Activated CD8-positive, alpha-beta memory T cell treated with anti-CD3 and anti-CD28 coated beads for 36 hours (primary cell): Measurements from ENCODE around the gene CDHR3. TPM values are rescaled to one million over a fixed set of nuclear protein-coding genes. Genes with fewer than 3 reads are reported as not detected.

Experiments used
- CTCF ChIA-PET: fragments of 350-600 bp; sonication (Branson Sonifier 250); formaldehyde crosslinking; loops from one replicate; lab custom pipeline; 2021; ENCODE audit warnings: antibody characterized with exemption; lab: Charles Lee
- POLR2A ChIA-PET: fragments of 350-600 bp; sonication (Branson Sonifier 250); formaldehyde crosslinking; loops from one replicate; lab custom pipeline; 2021; ENCODE audit warnings: antibody characterized with exemption; lab: Charles Lee
- total RNA-seq, 2 experiments: library from RNA; stranded (reverse); gene quantifications; one replicate each; pipeline ENCODE4 v1.2.3, GENCODE V29; 2021

The CDHR3 gene
- total RNA-seq, 2 experiments from 2014 or later = 0.23 to 0.44 TPM

GRCh38 chr7:106068986-106069385 lies 105.9 kb downstream of the CDHR3 start:
- POLR2A ChIA-PET = no interaction called here
- CTCF ChIA-PET = interaction anchor here (1.3 kb wide), 1 partner anchor 11 kb away, joined by 3 read pairs; no protein-coding TSS in a partner anchor

- CTCF ChIA-PET = interaction anchor here (1.3 kb wide), 1 partner anchor 12 kb away, joined by 3 read pairs; no protein-coding TSS in a partner anchor
- POLR2A ChIA-PET = no interaction called here
Observed at GRCh38 chr7:106069471-106070200, 106.6 kb downstream of the CDHR3 start.

DNA sequence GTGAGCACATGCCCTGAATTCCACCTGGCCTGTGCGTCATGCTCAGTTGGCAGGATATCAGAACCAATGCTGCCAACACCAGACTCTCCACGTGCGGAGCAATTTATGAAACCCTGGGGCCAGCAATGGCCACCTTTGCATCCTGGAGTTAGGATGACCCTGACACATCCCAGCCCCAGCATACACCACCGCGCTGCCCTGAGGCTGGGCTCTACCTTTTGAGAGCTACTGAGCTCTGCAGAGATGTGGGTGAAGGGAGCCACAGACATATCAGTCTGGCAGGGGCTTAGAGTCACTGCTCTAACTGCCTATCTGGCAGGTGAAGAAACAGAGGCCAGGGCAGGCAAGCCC lies 107.1 kb downstream of the CDHR3 start:
- POLR2A ChIA-PET = interaction anchor here (2.2 kb wide), 1 partner anchor 42 kb away, joined by 8 read pairs; the partner anchor contains the start of gene SYPL1
- CTCF ChIA-PET = interaction anchor here (1.3 kb wide), 1 partner anchor 12 kb away, joined by 3 read pairs; no protein-coding TSS in a partner anchor

- ChIA-PET POLR2A (interaction anchor here (2.2 kb wide), 1 partner anchor 41 kb away, joined by 8 read pairs; the partner anchor contains the start of gene SYPL1), CTCF (interaction anchor here (1.2 kb wide), 1 partner anchor 310 kb away, joined by 4 read pairs; no protein-coding TSS in a partner anchor)
Observed at GRCh38 chr7:106070567-106071254, 107.6 kb downstream of the CDHR3 start.

- ChIA-PET POLR2A (interaction anchor here (0.5 to 2.2 kb wide), 2 partner anchors 40 to 49 kb away, joined by 3 to 8 read pairs; partner anchors contain the start of gene SYPL1), CTCF (interaction anchor here (0.9 to 1.2 kb wide), 2 partner anchors 96 to 311 kb away, joined by 3 to 4 read pairs; no protein-coding TSS in a partner anchor)
Observed at GRCh38 chr7:106071356-106071998, 108.4 kb downstream of the CDHR3 start.

DNA sequence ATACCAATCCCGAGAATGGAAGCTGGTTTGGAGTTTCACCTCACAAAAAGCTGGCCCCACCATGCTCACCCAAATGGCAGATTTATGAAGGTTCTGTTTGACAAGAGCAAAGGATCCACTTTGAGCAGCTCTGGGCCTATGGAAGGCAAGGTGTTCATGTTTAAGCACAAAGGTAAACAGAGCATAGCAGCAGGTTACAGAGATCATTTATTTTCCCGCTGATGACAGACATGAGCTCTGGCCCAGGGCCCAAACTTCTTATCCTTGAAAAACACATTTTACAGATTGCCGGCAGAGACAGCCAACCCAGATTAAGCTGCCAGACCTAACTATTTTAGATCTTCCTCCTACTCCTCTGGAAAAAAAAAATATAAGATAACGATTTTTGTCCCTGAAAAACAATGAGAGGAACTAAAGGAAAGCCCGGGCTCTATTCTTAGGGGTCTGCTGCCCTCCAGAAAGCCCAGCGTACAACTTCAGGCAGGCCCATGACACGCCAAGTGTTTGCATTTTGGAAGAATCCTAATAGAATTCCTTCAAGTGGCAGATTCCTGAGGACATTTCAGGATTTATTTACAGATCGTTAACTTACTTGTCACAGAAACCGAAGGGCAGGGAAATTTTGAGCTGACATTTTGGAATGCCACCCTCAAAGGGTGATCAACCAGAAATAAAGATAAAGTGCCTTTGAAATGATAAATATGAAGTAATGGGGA lies 109.1 kb downstream of the CDHR3 start:
- ChIA-PET POLR2A (interaction anchor here (0.5 to 2.2 kb wide), 2 partner anchors 40 to 50 kb away, joined by 3 to 8 read pairs; partner anchors contain the start of gene SYPL1), CTCF (interaction anchor here (0.9 to 1.2 kb wide), 2 partner anchors 95 to 311 kb away, joined by 3 to 4 read pairs; no protein-coding TSS in a partner anchor)

GRCh38 chr7:106072715-106073091 lies 109.6 kb downstream of the CDHR3 start:
- POLR2A ChIA-PET = interaction anchor here (2.2 kb wide), 1 partner anchor 39 kb away, joined by 8 read pairs; the partner anchor contains the start of gene SYPL1
- CTCF ChIA-PET = no interaction called here

DNA sequence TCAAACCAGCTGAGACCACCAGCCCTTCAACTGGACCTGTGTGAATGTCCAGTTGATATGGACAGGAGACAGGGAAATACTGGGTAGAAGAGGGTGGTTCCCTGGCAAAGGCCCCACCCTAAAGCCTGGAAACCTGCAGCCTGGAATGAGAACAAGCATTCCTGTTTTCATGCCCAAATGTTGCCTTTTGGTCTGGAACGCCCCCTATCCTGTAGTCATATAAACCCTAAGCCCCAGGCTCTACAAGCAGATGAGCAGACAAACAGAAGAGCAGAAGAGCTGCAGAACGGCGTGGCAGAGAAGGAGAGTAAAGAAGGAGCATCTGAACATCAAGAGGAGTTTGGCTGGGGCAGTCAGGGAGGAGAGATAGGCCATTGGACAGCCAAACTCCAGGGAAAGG lies 110.6 kb downstream of the CDHR3 start:
- ChIA-PET CTCF (no interaction called here), POLR2A (no interaction called here)

DNA sequence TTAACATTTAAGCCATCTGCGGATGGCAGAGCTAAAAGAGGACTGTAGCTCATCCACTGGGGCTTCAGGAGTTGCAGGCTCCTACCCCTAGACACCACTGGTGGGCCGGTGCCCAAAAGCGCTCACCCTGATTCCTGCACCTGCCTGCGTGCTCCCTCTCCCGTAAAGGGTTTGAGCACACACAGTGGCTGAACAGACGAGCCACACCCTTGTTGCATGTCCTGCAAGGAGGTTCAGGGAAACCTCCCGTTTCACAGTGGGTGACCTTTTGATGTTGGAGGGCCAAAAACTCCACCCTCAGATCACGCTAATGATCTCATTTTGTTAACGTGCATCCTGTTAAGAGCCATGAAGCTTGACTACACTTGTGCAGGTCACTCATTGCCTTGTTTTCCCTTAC lies 111.2 kb downstream of the CDHR3 start:
- POLR2A ChIA-PET = no interaction called here
- CTCF ChIA-PET = no interaction called here

DNA sequence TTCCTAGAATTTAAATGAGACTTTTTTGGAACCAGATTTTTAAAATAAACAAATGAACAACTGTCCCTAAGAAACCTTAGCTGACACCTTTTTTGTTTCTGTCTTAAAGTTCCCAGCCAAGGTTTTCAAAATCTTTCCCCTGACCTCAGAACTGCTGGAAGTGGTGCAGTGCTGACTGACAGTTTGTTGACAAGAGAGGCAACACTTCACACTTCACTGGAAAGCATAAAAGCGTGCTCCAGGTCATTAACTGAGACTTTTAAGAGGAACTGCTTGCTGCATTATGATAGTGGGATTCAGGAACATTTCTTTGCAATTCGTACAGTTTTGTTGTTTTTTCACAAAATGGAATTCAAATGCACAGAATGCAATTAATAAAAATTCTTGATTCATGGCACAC lies 112.9 kb downstream of the CDHR3 start:
- CTCF ChIA-PET = interaction anchor here (1.2 kb wide), 1 partner anchor 28 kb away, joined by 3 read pairs; no protein-coding TSS in a partner anchor
- POLR2A ChIA-PET = no interaction called here

DNA sequence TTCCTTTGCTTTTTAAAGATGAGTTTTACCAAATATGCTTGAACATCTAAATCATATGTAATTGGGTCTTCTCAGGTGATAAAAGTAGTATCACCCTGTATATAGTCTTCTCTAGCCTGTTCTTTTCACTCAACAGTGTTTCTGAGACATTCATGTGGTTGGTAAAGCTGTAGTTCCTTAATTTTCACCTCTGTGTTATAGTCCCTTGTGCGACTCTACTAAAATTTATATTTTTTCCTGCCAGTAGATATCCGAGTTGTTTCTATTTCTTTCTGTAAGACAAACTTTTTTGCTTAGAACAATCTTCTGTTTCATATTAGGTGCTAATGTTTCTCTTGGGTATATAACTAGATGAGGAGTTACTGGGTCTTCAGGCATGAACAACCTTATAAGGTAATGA lies 113.5 kb downstream of the CDHR3 start:
- CTCF ChIA-PET = interaction anchor here (1.2 kb wide), 1 partner anchor 27 kb away, joined by 3 read pairs; no protein-coding TSS in a partner anchor
- POLR2A ChIA-PET = no interaction called here

DNA sequence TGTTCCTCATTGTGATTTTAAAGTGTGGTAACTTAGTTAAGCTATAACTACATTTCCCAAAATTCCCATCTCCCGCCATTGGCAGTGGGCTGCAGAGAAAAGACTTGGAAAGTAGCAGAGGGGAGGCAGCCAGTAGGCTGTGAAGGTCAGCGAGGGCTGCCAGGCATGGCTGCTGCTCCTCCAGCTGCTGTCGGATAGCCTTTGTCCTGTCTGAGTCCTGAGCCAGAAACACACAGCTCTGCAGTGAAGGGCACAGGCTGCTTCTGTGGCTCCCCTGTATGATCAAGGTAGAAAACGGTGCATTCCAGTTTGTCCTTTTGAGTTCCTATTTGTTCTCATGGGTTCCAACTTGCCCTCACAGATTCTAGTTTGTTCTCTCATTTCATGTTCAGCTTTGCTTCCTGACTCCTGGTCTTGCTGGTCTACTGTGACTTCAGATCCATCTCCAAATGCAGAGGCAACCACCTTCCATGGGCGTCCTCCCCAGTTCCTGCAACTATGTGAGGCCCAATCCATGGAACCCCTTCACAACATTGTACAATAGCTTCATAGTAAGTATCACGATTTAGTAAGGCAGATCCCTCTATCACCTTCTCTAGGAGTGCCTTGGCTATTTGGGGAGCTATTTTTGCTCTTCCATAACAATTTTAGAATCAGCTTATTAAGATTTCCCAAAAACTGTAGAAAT lies 117.4 kb downstream of the CDHR3 start:
- POLR2A ChIA-PET = interaction anchor here (0.7 kb wide), 1 partner anchor 203 kb away, joined by 7 read pairs; no protein-coding TSS in a partner anchor
- CTCF ChIA-PET = interaction anchor here (0.7 to 1.0 kb wide), 2 partner anchors 10 to 31 kb away, joined by 3 read pairs; partner anchors contain the start of gene SYPL1

DNA sequence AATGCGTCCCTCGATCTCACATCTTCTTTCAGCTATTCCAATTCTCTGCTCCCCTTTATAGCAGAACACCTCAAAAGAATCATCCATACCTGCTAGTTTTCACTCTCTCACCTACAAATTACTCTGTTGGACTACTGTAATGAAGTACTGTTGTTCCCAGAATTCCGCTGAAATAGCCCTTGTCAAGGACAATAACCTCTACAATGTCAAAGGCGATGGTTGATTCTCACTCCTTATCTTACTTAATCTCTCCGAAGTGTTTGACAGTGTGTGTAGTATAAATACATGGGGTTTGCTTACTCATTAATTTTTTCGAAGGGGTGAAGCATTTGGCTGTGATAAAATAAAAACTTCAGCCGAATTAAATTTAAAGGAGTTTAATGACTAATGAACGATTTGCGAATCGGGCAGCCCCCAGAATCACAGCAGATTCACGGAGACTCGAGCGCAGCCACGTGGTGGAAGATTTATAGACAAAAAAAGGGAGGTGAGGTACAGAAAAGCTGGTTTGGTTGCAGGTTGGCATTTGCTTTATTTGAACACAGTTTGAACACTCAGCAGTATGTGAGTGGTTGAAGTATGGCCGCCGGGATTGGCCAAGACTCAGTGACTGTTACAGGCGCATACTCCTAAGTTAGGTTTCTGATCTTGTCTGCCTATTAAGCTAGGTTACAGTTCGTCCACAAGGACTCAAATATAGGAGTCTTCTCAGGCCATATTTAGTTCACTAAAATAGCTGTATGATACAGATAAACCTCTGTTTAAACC lies 119.2 kb downstream of the CDHR3 start:
- ChIA-PET CTCF (no interaction called here), POLR2A (no interaction called here)
